ENCODE results near the gene ART1. TPM values are rescaled to one million over a fixed set of nuclear protein-coding genes. Genes with fewer than 3 reads are reported as not detected.

ART1 gene
- total and polyA plus RNA-seq, 2 of the 4 experiments (the other 2 are of a cell fraction), result not detected

DNA sequence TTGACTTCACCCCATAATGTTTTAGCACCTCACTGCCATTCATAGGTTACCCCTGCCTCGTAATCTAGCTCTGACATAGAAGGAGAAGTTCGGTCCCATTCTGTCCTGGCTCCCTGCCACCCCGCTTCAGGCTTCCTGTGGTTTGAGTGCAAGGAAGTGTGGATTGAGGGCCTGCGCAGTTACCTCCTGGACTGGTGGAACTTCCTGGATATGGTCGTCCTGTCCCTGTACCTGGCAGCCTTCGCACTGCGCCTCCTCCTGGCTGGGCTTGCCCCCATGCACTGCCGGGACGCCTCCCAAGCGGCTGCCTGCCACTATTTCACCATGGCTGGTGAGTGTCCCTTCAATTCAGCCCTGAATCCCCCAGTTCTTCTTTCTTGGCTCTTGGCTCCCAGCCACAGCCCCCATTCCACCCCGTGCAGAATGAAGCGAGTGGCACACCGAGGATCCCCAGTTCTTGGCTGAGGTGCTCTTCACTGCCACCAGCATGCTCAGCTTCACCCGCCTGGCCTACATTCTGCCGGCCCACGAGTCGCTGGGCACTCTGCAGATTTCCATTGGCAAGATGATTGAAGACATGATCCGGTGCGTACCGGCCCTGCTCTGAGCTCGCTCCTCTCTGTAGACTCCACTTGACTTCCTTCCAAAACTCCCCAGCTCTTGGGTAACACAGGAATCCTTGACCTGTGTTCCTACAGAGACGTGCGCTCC lies 18.5 kb upstream of the ART1 start:
- Histone ChIP-seq H2AK9ac (replicated peaks; ENCODE audit: low read depth, low read length, poor library complexity) (no peak overlapping the region), H3K56ac (ENCODE audit: extremely low read depth, insufficient read depth, low read length) (no peak overlapping the region), H2BK5ac (ENCODE audit: low read depth, low read length, poor library complexity, severe bottlenecking) (no peak overlapping the region), H3K27ac (ENCODE audit: insufficient read depth, low read length) (no peak overlapping the region), H2BK20ac (ENCODE audit: low read depth, low read length) (no peak overlapping the region), H3K4me3 (ENCODE audit: insufficient read depth, low read depth, low read length) (no peak overlapping the region), H3K36me3 (ENCODE audit: control insufficient read depth, insufficient read depth, low read length) (no peaks in the 10 kb centered on the region), H3K4ac (ENCODE audit: low read depth, low read length) (no peak overlapping the region), H3K14ac (replicated peaks; ENCODE audit: low read depth, low read length) (no peak overlapping the region), H4K8ac (ENCODE audit: low read depth in 2 of 2, low read length in 2 of 2) (no peak overlapping the region), H2BK15ac (ENCODE audit: low read depth, low read length) (no peak overlapping the region), H3K4me2 (ENCODE audit: low read depth, low read length) (no peak overlapping the region), H3K18ac (ENCODE audit: low read depth, low read length) (no peak overlapping the region), H3K23ac (ENCODE audit: low read depth, low read length) (no peak overlapping the region), H3K79me1 (ENCODE audit: low read depth in 1 of 2, low read length in 2 of 2) (no peaks in the 10 kb centered on the region), H3K9me1 (ENCODE audit: insufficient read depth, low read length) (no peaks in the 10 kb centered on the region), H4K5ac (ENCODE audit: low read depth, low read length) (no peak overlapping the region), H3K4me1 (ENCODE audit: control insufficient read depth, insufficient read depth, low read length) (no peaks in the 10 kb centered on the region), H3K9me3 (ENCODE audit: control insufficient read depth, insufficient read depth, low read length) (no peaks in the 10 kb centered on the region), H3K27me3 (ENCODE audit: control insufficient read depth, insufficient read depth, low read length) (peaks cover 16% of the 10 kb centered on the region), H2AK5ac (ENCODE audit: low read depth, low read length) (no peak overlapping the region), H4K20me1 (ENCODE audit: insufficient read depth, low read length) (no peaks in the 10 kb centered on the region), H4K91ac (ENCODE audit: insufficient read depth, low read depth, low read length) (no peak overlapping the region), H2BK120ac (ENCODE audit: low read depth, low read length) (no peak overlapping the region), H2AFZ (replicated peaks; ENCODE audit: low read length, poor library complexity) (no peak overlapping the region), H3K9ac (ENCODE audit: low read depth, low read length) (no peak overlapping the region)
- no TSS peak for BruUV-seq (replicated peaks)
- in situ Hi-C loops (cut with MboI; ENCODE audit: low sequenced_read_pairs) (no loop called here), intact Hi-C loops (cut with micrococcal nuclease) (no loop called here), dilution Hi-C loops (cut with HindIII; ENCODE audit: low sequenced_read_pairs, unreplicated experiment) (no loop called here)
- CTCF ChIA-PET, result no interaction called here
- no peak for DNase-seq
- POLR2A ChIA-PET (ENCODE audit: unreplicated experiment), result no interaction called here
- no peak for ATAC-seq (ENCODE audit: low read depth)
- TF ChIP-seq CTCF (conservative IDR thresholded peaks at IDR 0.05; ENCODE audit: low read depth, low read length) (no peak), RCOR1 (IDR thresholded peaks at IDR 0.05; ENCODE audit: insufficient replicate concordance, low read length) (no peak), CEBPB (IDR thresholded peaks at IDR 0.05; ENCODE audit: low read depth, low read length) (no peak), FOS (IDR thresholded peaks at IDR 0.05; ENCODE audit: low read depth, low read length) (no peak), RAD21 (IDR thresholded peaks at IDR 0.05; ENCODE audit: low read length) (no peak), RFX5 (IDR thresholded peaks at IDR 0.05; ENCODE audit: low read depth, low read length) (no peak), MAZ (IDR thresholded peaks at IDR 0.05; ENCODE audit: borderline replicate concordance, low read depth, low read length) (no peak)
- WGBS, 2 experiments (ENCODE audit: extremely low coverage in 2 of 2, insufficient read length in 1 of 2), result 81% methylated on average over 9 of the region's 23 CpGs; no CpG with 5 or more reads in 1 of the 2 experiments

All from IMR-90 (cell line).